Aorta (tissue), 5 donors: Measurements from ENCODE around the gene IBTK. TPM values are rescaled to one million over a fixed set of nuclear protein-coding genes. Genes with fewer than 3 reads are reported as not detected.
"Not testable (repeated sequence)": the region's sequence is repeated elsewhere in the genome, so short reads cannot be mapped to it uniquely, and the experiment has no call there.

Experiments used
- ATAC-seq: fragments of 200-7000 bp; cut with Tn5 transposase; one replicate; pipeline ENCODE4 v1.9.1; 2022; ENCODE audit warnings: moderate library complexity; ENCODE audit not compliant: low FRiP score
- DNase-seq, 2 donors: peaks; one replicate each; pipeline ENCODE4 v3.0.0-alpha.2; 2020
- H3K27ac ChIP-seq, 2 donors: one replicate each; pipeline ENCODE4 v1.5.1; 2013; ENCODE audit warnings: low read length in 2 of 2, mild to moderate bottlenecking in 2 of 2, moderate library complexity in 2 of 2, control low read depth in 1 of 2, inconsistent platforms in 1 of 2, low read depth in 1 of 2
- H3K27me3 ChIP-seq, 2 donors: one replicate each; pipeline ENCODE4 v1.6.1; 2013; ENCODE audit warnings: control low read depth in 1 of 2, low read length in 1 of 2, mild to moderate bottlenecking in 1 of 2, moderate library complexity in 1 of 2; ENCODE audit not compliant: insufficient read depth in 2 of 2, control insufficient read depth in 1 of 2
- H3K36me3 ChIP-seq, 2 donors: one replicate each; pipeline ENCODE4 v1.6.1; 2013; ENCODE audit warnings: control low read depth in 1 of 2, low read length in 1 of 2, mild to moderate bottlenecking in 1 of 2; ENCODE audit not compliant: insufficient read depth in 2 of 2, control insufficient read depth in 1 of 2
- H3K4me1 ChIP-seq, 2 donors: one replicate each; pipeline ENCODE4 v1.6.1; 2013; ENCODE audit warnings: low read length in 2 of 2, control low read depth in 1 of 2, mild to moderate bottlenecking in 1 of 2, moderate library complexity in 1 of 2; ENCODE audit not compliant: insufficient read depth in 2 of 2, control insufficient read depth in 1 of 2
- H3K4me3 ChIP-seq, 2 donors: one replicate each; pipeline ENCODE4 v1.5.1; 2013; ENCODE audit warnings: low read length in 2 of 2, control low read depth in 1 of 2, mild to moderate bottlenecking in 1 of 2
- H3K9me3 ChIP-seq: one replicate; pipeline ENCODE4 v1.6.1; 2013; ENCODE audit warnings: mild to moderate bottlenecking, low read length; ENCODE audit not compliant: control insufficient read depth
- WGBS, 2 donors: extraction: QIAGEN DNeasy Blood & Tissue Kit; methylation state at CpG; one replicate each; pipeline ENCODE4 v1.1.7; 2013; 5-methylcytosine and 5-hydroxymethylcytosine counted together
- intact Hi-C, 2 donors: fragments of 100-400 bp; cut with DNase I; formaldehyde crosslinking; loops; one replicate each; pipeline versions ENCODE4 v1.14.2 to v1.15.0; 2022
- polyA plus RNA-seq, 2 donors: library from polyadenylated mRNA; stranded (reverse); fragments of 200-250 nt; gene quantifications; one replicate each; pipeline ENCODE4 v1.2.3, GENCODE V29; 2013
- total RNA-seq, 2 donors: library from RNA; stranded (reverse); fragmentation: NEBNext Ultra II Directional; extraction: Animal tissue kit (Norgen Biotek cat#: 25700); gene quantifications; one replicate each; pipeline ENCODE4 v1.2.1, GENCODE V29; 2021
- donor health status: healthy with polysubstance abuse.
- donor health status: Bipolar disorder and iron deficiency.
- donor health status: DM: no; HTN: no; CAD: no.
- donor health status: DM: no; HTN: no; CAD: no.
- donor health status: DM: yes; HTN: yes; CAD: no.

IBTK gene
- total and polyA plus RNA-seq, 4 donors = 16.3 to 34.0 (median 26.8) TPM

DNA sequence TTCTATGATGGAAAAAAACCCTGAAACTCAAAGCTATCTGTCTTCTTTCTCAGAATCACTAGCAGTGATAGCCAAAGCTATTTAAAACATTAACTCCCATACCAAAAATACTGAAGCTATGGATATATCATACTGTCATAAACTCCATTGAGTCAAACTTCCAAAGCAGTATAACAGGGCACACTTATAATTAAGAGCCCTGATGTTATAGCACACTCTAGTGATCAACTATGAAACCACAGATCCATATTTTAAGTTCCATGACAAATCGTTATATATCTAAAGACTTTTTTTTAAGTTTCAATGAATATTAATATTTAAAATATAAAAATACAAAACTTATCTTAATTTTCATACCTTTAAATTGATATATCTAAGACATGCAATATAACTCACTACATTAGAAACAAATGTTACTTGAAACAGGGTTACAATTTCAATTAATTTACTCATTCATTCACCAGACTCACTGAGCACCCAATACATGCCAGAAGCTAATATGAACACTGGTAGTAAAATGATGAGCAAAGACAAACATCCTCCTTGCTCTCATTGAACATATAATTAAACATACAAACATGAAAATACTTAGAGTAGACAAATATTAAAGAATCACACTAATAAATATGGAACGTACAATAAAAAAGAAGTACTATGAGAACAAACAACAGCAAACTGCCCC lies 69.3 kb downstream of the IBTK start:
- Histone ChIP-seq H3K4me3 (no peak overlapping the region), H3K9me3 (no peaks in the 10 kb centered on the region), H3K27me3 (no peaks in the 10 kb centered on the region), H3K36me3 (peaks cover 0 to 2% of the 10 kb centered on the region in 2 donors), H3K27ac (no peak overlapping the region), H3K4me1 (no peaks in the 10 kb centered on the region)
- no peak for ATAC-seq
- 47 to 48% methylated on average over 2 of the region's 2 CpGs for WGBS, 2 donors
- DNase-seq = no peak
- intact Hi-C loops = loop anchor here (10.0 kb wide), 1 partner anchor 103 kb away; no protein-coding TSS in a partner anchor

DNA sequence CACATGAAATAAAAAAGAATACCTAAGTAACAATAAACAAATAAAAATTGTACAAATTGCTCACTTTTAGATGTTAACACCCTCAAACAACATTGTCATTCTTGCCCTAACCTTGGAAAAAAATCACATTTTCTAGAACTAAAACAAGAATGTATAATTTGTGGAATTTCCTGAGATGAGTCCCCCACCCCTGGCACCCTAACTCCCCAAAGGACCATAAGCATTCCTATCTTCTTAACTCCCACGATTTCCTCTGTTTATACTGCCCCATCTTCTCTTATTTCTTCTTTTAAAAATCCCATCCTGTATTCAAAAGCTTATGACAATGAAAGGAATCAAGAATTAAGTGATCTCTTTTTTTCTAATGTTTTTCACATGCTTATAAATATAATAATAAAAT lies 70.9 kb downstream of the IBTK start:
- ATAC-seq (no peak), DNase-seq (no peak)
- Histone ChIP-seq H3K27me3 (no peaks in the 10 kb centered on the region), H3K27ac (no peak overlapping the region), H3K4me3 (no peak overlapping the region), H3K36me3 (peaks cover 0 to 2% of the 10 kb centered on the region in 2 donors), H3K4me1 (no peaks in the 10 kb centered on the region), H3K9me3 (no peaks in the 10 kb centered on the region)
- 41 to 57% methylated on average over 1 of the region's 1 CpG for WGBS, 2 donors
- intact Hi-C loops = loop anchor here (10.0 kb wide), 1 partner anchor 102 kb away; no protein-coding TSS in a partner anchor

DNA sequence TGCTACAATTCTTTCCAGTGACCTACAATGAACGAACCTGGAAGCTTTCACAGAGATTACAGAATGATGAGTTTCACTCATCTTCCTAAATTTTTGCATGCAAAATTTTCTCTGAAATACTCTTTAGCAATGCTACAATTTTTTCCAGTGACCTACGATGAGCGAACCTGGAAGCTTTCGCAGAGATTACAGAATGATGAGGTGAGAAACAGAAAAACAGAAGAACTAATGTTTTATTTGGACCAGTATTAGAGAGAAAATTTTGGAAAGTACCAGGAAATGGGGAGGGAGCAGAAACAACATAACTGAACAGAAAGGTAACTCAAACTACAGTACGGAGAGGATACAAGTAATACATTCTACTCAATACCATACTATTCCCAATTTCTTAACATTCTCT lies 75.0 kb downstream of the IBTK start:
- no peak overlapping the region for H3K4me3 ChIP-seq
- H3K27ac ChIP-seq = no peak overlapping the region
- H3K9me3 ChIP-seq = no peaks in the 10 kb centered on the region
- H3K36me3 ChIP-seq = no peaks in the 10 kb centered on the region
- H3K4me1 ChIP-seq = no peaks in the 10 kb centered on the region
- intact Hi-C loops = loop anchor here (10.0 kb wide), 1 partner anchor 98 kb away; no protein-coding TSS in a partner anchor
- H3K27me3 ChIP-seq = no peaks in the 10 kb centered on the region
- DNase-seq (no peak), ATAC-seq (no peak)
- WGBS, 2 donors = 87 to 89% methylated on average over 5 of the region's 5 CpGs

DNA sequence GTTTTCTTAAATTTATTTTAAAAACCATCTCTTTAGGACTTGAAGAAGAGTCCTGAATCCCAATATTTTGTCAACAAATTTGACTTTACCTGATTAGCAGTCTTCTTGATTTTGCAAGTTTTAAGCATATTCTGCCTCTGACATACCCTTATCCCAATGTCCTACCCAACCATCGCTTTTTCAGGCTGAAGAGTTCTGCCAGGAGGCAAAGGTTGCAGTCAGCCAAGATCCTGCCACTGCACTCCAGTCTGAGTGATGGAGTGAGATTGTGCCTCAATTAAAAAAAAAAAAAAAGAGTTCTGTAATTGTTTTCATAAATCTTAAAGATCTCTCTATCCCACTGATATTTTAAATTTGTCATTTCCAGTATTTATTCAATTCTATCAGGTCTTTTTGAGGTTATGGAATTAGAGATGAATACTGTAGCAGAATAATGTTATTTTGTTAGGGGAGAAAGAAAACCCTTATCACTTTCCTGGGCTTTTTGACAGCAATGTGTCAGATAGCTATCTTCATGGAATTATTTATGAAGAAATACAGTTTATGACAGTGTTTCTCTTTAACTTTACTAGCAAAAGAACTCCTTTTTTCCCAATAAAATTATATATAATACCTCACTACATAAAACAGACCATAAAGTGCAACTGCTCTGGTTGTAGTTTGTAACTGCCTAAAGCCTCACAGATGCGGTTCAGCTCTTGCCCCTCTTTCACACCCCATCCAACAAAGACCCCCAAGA lies 78.2 kb downstream of the IBTK start:
- no peak for ATAC-seq
- no peaks in the 10 kb centered on the region for H3K27me3 ChIP-seq
- intact Hi-C loops = no loop called here
- no peak overlapping the region for H3K27ac ChIP-seq
- H3K4me1 ChIP-seq = no peaks in the 10 kb centered on the region
- no peak overlapping the region for H3K4me3 ChIP-seq
- no peaks in the 10 kb centered on the region for H3K9me3 ChIP-seq
- WGBS, 2 donors = 35 to 49% methylated on average over 2 of the region's 2 CpGs
- peaks cover 0 to 2% of the 10 kb centered on the region in 2 donors for H3K36me3 ChIP-seq
- no peak for DNase-seq

DNA sequence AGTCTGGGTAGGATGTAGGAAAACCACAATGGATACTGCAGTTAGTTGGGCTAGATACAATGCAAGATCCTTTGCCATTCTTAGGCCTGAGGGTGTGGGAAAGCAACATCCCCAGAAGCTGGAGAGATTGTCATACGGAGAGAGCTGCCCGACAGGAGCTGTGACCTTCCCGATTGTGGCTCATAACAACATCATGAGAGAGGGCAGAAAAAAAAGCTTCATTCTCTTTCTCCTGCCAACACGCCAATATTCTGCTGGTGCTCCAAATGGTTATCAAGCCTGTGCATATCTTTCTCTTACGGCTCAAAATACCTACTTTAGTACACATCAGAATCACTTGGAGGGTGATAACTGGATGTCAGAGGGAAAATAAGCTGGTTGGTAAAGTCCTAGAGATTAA lies 81.1 kb downstream of the IBTK start:
- ATAC-seq (no peak), DNase-seq (no peak)
- Histone ChIP-seq H3K36me3 (peaks cover 0 to 2% of the 10 kb centered on the region in 2 donors), H3K9me3 (no peaks in the 10 kb centered on the region), H3K4me3 (no peak overlapping the region), H3K27me3 (no peaks in the 10 kb centered on the region), H3K27ac (no peak overlapping the region), H3K4me1 (no peaks in the 10 kb centered on the region)
- 93 to 94% methylated on average over 5 of the region's 5 CpGs for WGBS, 2 donors
- intact Hi-C loops = no loop called here

DNA sequence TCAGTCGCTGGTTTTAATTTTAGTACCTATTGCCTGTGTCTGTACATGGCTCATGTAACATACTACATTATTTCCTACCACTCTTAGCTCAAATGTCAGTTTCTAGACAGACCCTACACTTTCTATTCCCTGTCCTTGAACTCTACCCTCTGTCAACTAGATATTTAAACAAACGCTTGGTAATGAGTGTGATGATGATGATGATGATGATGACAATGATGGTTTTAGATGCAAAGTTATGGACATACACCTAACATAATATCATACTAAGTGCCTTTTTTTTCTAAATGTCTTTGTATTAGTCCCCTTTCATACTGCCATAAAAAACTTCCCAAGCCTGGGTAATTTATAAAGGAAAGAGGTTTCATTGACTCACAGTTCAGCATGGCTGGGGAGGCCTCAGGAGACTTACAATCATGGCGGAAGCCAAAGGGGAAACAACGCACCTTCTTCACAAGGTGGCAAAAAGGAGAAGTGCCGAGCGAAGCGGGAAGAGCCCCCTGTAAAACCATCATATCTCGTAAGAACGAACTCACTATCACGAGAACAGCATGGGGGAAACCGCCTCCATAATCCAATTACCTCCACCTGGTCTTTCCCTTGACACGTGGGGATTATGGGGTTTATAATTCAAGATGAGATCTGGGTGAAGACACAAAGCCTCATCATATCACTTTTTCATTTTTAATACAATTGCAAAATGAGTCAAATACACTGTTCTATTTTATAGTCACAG lies 87.1 kb downstream of the IBTK start:
- no peaks in the 10 kb centered on the region for H3K27me3 ChIP-seq
- no peak overlapping the region for H3K27ac ChIP-seq
- H3K9me3 ChIP-seq = no peaks in the 10 kb centered on the region
- H3K4me1 ChIP-seq = no peaks in the 10 kb centered on the region
- no peaks in the 10 kb centered on the region for H3K36me3 ChIP-seq
- DNase-seq (no peak), ATAC-seq (no peak)
- WGBS, 2 donors = 96 to 97% methylated on average over 12 of the region's 12 CpGs
- intact Hi-C loops = no loop called here
- no peak overlapping the region for H3K4me3 ChIP-seq

DNA sequence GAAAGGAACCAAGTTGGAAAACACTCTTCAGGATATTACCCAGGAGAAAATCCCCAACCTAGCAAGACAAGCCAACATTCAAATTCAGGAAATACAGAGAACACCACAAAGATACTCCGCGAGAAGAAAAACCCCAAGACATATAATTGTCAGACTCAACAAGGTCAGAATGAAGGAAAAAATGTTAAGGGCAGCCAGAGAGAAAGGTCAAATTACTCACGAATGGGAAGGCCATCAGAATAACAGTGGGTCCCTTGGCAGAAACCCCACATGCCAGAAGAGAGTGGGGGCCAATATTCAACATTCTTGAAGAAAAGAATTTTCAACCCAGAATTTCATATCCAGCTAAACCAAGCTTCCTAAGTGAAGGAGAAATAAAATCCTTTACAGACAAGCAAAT lies 94.8 kb downstream of the IBTK start:
- H3K4me1 ChIP-seq, DNase-seq, H3K27ac ChIP-seq, H3K4me3 ChIP-seq, intact Hi-C loops, ATAC-seq, H3K9me3 ChIP-seq, H3K27me3 ChIP-seq, H3K36me3 ChIP-seq: not testable (repeated sequence)
- 78 to 80% methylated on average over 3 of the region's 3 CpGs for WGBS, 2 donors

DNA sequence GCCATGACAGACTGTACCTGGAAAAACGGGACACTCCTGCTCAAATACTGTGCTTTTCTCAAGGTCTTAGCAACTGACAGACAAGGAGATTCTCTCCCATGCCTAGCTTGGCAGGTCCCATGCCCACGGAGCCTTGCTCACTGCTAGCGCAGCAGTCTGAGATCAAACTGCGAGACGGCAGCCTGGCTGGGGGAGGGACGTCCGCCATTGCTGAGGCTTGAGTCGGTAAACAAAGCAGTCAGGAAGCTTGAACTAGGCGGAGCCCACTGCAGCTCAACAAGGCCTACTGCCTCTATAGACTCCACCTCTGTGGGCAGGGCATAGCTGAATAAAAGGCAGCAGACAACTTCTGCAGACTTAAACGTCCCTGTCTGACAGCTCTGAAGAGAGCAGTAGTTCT lies 96.4 kb downstream of the IBTK start:
- intact Hi-C loops, H3K27ac ChIP-seq, DNase-seq, H3K4me3 ChIP-seq, H3K9me3 ChIP-seq, H3K4me1 ChIP-seq, H3K27me3 ChIP-seq, ATAC-seq, H3K36me3 ChIP-seq: not testable (repeated sequence)
- 94 to 95% methylated on average over 10 of the region's 10 CpGs for WGBS, 2 donors
